ENCODE results near the gene SLC39A2. TPM values are rescaled to one million over a fixed set of nuclear protein-coding genes. Genes with fewer than 3 reads are reported as not detected.
A peak's percentile ranks its signal among the peaks of the same experiment; 100 is the strongest.

SLC39A2 gene
- total RNA-seq, 4 donors from 2014 or later = not detected

DNA sequence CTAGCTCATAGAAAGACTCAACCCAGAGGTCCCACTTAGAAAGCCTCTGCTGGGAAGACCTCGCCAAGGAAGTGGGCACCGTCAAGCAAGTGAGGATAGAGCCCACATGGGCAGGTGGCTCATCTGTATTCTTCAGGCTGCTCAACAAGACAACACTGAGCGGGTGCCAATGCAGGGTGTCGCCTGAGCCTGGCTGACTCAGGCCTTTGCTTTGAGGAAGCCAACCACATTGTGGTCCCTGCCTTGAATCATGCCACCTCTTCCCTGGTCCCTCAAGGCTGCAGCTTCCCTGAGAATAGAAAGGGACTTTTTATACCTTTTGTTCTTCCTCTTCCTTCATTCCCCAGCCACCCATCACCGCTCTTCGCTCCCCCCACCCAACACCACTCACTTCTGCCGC, 37.7 kb downstream of the SLC39A2 start:
- no peak overlapping the region for H3K4me3 ChIP-seq
- no peaks in the 10 kb centered on the region for H3K27me3 ChIP-seq
- no peaks in the 10 kb centered on the region for H3K36me3 ChIP-seq
- H3K27ac ChIP-seq = peak overlapping the region; percentile 9 to 86 (median 50)
- 80 to 84% methylated on average over 7 of the region's 7 CpGs for WGBS, 2 donors
- no peak for DNase-seq (ENCODE audit: low spot score in 2 of 2)
- peaks cover 0 to 37% (median 25%) of the 10 kb centered on the region in 4 donors for H3K4me1 ChIP-seq
- TF ChIP-seq EP300 (IDR thresholded peaks at IDR 0.05) (no peak), POLR2A (IDR thresholded peaks at IDR 0.05) (no peak)
- TF ChIP-seq, protein P1, sequence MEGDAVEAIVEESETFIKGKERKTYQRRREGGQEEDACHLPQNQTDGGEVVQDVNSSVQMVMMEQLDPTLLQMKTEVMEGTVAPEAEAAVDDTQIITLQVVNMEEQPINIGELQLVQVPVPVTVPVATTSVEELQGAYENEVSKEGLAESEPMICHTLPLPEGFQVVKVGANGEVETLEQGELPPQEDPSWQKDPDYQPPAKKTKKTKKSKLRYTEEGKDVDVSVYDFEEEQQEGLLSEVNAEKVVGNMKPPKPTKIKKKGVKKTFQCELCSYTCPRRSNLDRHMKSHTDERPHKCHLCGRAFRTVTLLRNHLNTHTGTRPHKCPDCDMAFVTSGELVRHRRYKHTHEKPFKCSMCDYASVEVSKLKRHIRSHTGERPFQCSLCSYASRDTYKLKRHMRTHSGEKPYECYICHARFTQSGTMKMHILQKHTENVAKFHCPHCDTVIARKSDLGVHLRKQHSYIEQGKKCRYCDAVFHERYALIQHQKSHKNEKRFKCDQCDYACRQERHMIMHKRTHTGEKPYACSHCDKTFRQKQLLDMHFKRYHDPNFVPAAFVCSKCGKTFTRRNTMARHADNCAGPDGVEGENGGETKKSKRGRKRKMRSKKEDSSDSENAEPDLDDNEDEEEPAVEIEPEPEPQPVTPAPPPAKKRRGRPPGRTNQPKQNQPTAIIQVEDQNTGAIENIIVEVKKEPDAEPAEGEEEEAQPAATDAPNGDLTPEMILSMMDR (IDR thresholded peaks at IDR 0.05) = no peak
- H3K9me3 ChIP-seq = no peaks in the 10 kb centered on the region

DNA sequence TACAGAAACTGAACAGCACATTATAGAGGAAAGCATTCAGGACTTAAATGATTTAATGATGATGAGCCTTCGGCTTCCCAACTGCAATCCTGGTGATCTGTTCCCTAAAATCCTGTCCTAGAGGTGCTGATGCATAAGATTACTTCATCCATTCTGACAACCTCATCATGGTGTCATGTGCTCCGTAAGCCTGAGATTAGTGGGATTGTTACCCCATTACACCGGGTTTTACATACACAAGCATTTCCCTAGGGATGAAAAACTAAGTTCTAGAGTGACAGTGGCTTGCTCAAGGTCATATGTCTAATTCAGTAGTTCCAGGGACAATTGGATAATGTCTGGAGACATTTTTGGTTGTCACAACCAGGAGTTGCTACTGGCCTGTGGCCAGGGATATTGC, 38.1 kb downstream of the SLC39A2 start:
- H3K9me3 ChIP-seq = no peaks in the 10 kb centered on the region
- no peaks in the 10 kb centered on the region for H3K36me3 ChIP-seq
- H3K4me3 ChIP-seq = no peak overlapping the region
- WGBS, 2 donors = 73 to 76% methylated on average over 3 of the region's 3 CpGs
- H3K4me1 ChIP-seq = peaks cover 0 to 37% (median 25%) of the 10 kb centered on the region in 4 donors
- TF ChIP-seq EP300 (IDR thresholded peaks at IDR 0.05) (no peak), POLR2A (IDR thresholded peaks at IDR 0.05) (no peak)
- TF ChIP-seq, protein P1 (IDR thresholded peaks at IDR 0.05) = no peak
- DNase-seq (ENCODE audit: low spot score in 2 of 2) = no peak
- H3K27me3 ChIP-seq = no peaks in the 10 kb centered on the region
- peak overlapping the region; percentile 9 to 86 (median 50) for H3K27ac ChIP-seq

DNA sequence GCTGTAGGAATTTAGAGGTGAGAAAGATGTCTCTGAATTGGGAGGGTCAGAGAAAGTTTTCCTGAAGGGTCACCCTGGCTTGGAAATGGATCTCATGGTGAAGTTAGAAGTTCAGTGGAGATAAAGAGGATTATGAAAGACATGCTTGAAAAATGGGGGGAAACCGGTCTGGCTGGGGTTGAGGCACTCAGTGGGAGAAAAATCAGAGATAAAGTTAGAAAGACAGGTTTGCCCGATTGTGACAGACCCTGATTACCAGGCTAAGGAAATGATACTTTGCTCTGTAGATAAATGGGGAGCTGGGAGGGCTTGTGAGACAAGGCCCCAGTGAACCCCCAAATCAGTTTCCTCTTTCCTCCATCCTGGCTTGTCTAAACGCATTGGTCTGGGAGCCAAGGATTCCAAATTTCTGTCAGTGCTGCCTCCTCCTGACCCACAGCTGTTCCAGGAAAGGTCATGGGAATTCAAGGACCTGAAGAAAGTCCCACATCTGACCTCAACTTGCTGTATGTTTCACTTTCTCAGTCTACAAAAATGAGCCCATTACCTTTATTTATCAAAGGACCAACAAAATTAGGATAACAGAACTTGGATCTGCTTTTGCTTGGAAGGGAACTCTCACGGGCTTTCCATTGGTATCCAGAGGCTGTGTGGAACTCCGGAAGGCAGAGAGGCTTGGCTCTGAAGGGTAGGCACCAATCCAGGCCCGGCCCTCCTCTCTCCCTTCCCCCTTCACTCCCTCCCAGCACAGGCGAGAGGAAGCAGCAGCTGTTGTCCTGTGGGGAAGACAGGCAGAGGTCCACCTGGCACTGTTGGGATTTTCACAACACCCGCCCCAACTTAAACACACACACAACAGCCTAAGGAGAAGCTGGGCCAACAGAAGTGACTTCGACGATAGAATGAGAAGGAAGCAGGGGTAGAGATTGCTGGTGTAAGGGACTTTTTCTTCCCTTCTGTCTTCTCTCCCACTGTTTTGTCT, 39.6 kb downstream of the SLC39A2 start:
- Histone ChIP-seq H3K27ac (peak overlapping the region; percentile 66 to 86 (median 80)), H3K36me3 (no peaks in the 10 kb centered on the region), H3K4me3 (peak overlapping the region in 1 of 4 donors; percentile 31), H3K9me3 (no peaks in the 10 kb centered on the region), H3K4me1 (peaks cover 0 to 49% (median 28%) of the 10 kb centered on the region in 4 donors), H3K27me3 (no peaks in the 10 kb centered on the region)
- 11 to 14% methylated on average over 10 of the region's 10 CpGs for WGBS, 2 donors
- DNase-seq (ENCODE audit: low spot score in 2 of 2) = peak; percentile 72 to 77
- TF ChIP-seq POLR2A (IDR thresholded peaks at IDR 0.05) = peak in 1 of 2 donors; percentile 46
- TF ChIP-seq EP300 (IDR thresholded peaks at IDR 0.05) = peak in 1 of 2 donors; percentile 74
- TF ChIP-seq, protein P1 (IDR thresholded peaks at IDR 0.05) = peak in 1 of 5 experiments; percentile 36

DNA sequence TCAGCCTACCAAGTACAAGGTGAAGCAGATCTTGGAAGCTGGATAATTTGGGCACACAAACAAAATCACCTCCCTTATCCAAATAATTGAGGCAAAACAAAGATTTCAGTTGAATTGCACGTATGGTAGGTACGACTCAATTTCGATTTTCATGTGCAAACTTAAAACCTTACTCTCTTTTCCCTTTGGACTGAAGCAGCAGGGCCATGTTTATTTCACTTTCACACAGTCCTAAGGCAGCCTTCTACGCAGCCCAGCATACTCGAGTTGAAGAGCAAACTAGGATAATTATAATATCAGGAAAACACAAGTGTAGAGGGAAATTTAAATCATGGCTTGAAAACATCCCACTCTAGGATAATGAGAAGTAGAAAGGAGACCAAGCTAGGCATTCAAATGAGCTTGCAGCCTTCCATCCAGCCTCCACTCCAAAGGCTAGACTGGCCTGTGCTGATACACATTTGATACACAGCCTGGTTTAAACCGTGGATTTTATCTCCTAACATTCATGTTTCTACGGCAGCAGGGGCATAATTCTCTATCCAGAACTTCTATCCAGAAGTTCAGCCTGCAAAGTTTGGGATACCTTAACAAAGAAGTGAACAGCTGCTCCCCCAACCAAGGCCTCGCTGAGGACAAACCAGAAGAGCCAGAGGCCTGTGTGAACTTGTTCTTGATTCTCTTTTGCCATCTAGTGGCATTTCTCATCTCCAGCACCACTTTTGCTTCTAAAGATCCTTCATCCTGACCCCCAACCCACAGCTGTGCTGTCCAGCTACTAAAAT, 40.7 kb downstream of the SLC39A2 start:
- peak overlapping the region in 1 of 4 donors; percentile 31 for H3K4me3 ChIP-seq
- no peaks in the 10 kb centered on the region for H3K27me3 ChIP-seq
- no peaks in the 10 kb centered on the region for H3K9me3 ChIP-seq
- peak overlapping the region; percentile 66 to 86 (median 80) for H3K27ac ChIP-seq
- peaks cover 0 to 55% (median 31%) of the 10 kb centered on the region in 4 donors for H3K4me1 ChIP-seq
- H3K36me3 ChIP-seq = no peaks in the 10 kb centered on the region
- DNase-seq (ENCODE audit: low spot score in 2 of 2) = peak in 1 of 2 donors; percentile 57
- WGBS, 2 donors = 40 to 42% methylated on average over 8 of the region's 8 CpGs
- TF ChIP-seq, protein P1 (IDR thresholded peaks at IDR 0.05) = peak; percentile 56 to 88 (median 71)
- TF ChIP-seq EP300 (IDR thresholded peaks at IDR 0.05) (peak in 1 of 2 donors; percentile 36), POLR2A (IDR thresholded peaks at IDR 0.05) (no peak)

Measured in tibial nerve (tissue), 4 donors.